ENCODE results near the gene ZNF653. TPM values are rescaled to one million over a fixed set of nuclear protein-coding genes. Genes with fewer than 3 reads are reported as not detected.

Gene ZNF653
- total and polyA plus RNA-seq, 2 of the 8 experiments (the other 6 are each of a cell fraction or from before 2014, with no cell fraction given), result 7.0 to 7.9 TPM

DNA sequence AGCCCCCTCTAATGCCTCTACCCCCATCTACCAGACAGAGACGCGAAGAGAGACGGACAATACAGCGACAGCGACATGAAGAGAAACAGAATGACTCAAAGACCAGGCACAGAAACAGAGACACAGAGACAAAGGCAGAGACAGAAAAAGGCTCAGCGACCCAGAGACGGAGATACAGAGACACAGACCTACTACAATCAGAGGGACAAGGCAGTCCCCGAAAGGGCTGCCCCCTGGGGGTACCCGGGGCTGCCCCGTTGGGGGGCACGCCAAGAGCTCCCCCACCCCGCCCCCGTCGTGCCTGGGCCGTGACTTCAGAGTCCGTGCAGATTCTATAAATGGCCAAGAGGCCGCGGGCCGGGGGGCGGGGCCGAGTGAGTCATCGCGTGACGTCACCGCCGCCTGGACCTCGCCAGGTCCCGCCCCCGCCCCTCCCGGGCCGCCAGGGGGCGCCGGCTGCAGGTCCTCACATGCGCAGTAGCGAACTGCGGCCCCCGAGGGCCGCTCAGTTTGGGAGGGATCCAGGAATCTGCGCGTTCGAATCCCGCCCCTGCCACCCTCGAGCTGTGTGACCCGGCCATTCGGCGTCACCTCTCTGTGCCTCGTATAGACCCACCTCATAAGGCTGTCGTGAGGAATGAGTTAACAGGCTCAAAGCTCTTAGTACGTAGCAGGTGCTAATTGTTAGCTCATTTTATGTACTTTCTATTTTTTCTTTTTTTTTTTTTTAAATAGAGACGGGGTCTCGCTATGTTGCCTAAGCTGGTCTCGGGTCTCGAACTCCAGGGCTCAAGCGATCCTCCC, 30.4 kb upstream of the ZNF653 start (continued):
- TF ChIP-seq SAP30 (IDR thresholded peaks at IDR 0.05; ENCODE audit: insufficient read depth, insufficient replicate concordance, low read length) (no peak), EGR1 (IDR thresholded peaks at IDR 0.05; ENCODE audit: borderline replicate concordance, low read depth, low read length) (peak; percentile 88; the same call in 1 of the 2 replicates), RXRA (IDR thresholded peaks at IDR 0.05; ENCODE audit: insufficient read depth, low read depth, low read length) (no peak), ASH2L (IDR thresholded peaks at IDR 0.05; ENCODE audit: low read length) (peak; percentile 64), SUZ12 (IDR thresholded peaks at IDR 0.05; ENCODE audit: low read length) (no peak), CHD1 (IDR thresholded peaks at IDR 0.05; ENCODE audit: low read depth, low read length) (no peak), GTF2F1 (IDR thresholded peaks at IDR 0.05; ENCODE audit: borderline replicate concordance, low read depth, low read length) (no peak), CBX5 (IDR thresholded peaks at IDR 0.05; ENCODE audit: low read depth, low read length) (no peak), TAF7 (optimal IDR thresholded peaks at IDR 0.05; ENCODE audit: borderline replicate concordance, low read depth, low read length) (no peak), KDM4A (IDR thresholded peaks at IDR 0.05; ENCODE audit: low read depth, low read length, severe bottlenecking) (peak; percentile 47), YY1 (IDR thresholded peaks at IDR 0.05; ENCODE audit: low read depth, low read length) (peak; percentile 46; the same call in 1 of the 2 replicates), CREB1 (IDR thresholded peaks at IDR 0.05) (peak; percentile 93), KDM1A (IDR thresholded peaks at IDR 0.05; ENCODE audit: borderline replicate concordance, low read length) (peak; percentile 85), MAFK (IDR thresholded peaks at IDR 0.05; ENCODE audit: low read depth, low read length) (no peak), CEBPB (IDR thresholded peaks at IDR 0.05; ENCODE audit: low read depth, low read length) (no peak), BCL11A (IDR thresholded peaks at IDR 0.05; ENCODE audit: low read depth in 2 of 2, low read length in 2 of 2) (no peak), SIN3A (conservative IDR thresholded peaks at IDR 0.05 in 1 of 2, IDR thresholded peaks at IDR 0.05 in 1 of 2; ENCODE audit: low read depth in 1 of 2, low read length in 2 of 2) (no peak), RFX5 (IDR thresholded peaks at IDR 0.05; ENCODE audit: borderline replicate concordance, low read depth, low read length) (no peak), GABPA (IDR thresholded peaks at IDR 0.05; ENCODE audit: borderline replicate concordance, insufficient read depth, low read length) (no peak)
- TF ChIP-seq, protein P1, sequence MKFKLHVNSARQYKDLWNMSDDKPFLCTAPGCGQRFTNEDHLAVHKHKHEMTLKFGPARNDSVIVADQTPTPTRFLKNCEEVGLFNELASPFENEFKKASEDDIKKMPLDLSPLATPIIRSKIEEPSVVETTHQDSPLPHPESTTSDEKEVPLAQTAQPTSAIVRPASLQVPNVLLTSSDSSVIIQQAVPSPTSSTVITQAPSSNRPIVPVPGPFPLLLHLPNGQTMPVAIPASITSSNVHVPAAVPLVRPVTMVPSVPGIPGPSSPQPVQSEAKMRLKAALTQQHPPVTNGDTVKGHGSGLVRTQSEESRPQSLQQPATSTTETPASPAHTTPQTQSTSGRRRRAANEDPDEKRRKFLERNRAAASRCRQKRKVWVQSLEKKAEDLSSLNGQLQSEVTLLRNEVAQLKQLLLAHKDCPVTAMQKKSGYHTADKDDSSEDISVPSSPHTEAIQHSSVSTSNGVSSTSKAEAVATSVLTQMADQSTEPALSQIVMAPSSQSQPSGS (IDR thresholded peaks at IDR 0.05; ENCODE audit: low read length), result peak; percentile 81; the same call in 1 of the 2 replicates
- TF ChIP-seq, protein P2, sequence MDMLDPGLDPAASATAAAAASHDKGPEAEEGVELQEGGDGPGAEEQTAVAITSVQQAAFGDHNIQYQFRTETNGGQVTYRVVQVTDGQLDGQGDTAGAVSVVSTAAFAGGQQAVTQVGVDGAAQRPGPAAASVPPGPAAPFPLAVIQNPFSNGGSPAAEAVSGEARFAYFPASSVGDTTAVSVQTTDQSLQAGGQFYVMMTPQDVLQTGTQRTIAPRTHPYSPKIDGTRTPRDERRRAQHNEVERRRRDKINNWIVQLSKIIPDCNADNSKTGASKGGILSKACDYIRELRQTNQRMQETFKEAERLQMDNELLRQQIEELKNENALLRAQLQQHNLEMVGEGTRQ (IDR thresholded peaks at IDR 0.05; ENCODE audit: low read length), result no peak
